Glutamatergic neuron (in vitro differentiated cells): ENCODE measurements around the gene GRIFIN. TPM values are rescaled to one million over a fixed set of nuclear protein-coding genes. Genes with fewer than 3 reads are reported as not detected.

Experiments
- DNase-seq: peaks from one replicate; pipeline ENCODE4 v3.0.0; 2022
- H3K27ac Mint-ChIP-seq: one replicate; pipeline ENCODE4 v1.8.0; 2020; ENCODE audit warnings: mild to moderate bottlenecking, mixed read lengths, inconsistent platforms; ENCODE audit not compliant: unreplicated experiment
- H3K27me3 Mint-ChIP-seq: one replicate; pipeline ENCODE4 v1.8.0; 2020; ENCODE audit warnings: mild to moderate bottlenecking, moderate library complexity, mixed read lengths, inconsistent platforms; ENCODE audit not compliant: unreplicated experiment
- H3K36me3 Mint-ChIP-seq: one replicate; pipeline ENCODE4 v1.8.0; 2020; ENCODE audit warnings: mild to moderate bottlenecking, mixed read lengths, inconsistent platforms; ENCODE audit not compliant: unreplicated experiment
- H3K4me1 Mint-ChIP-seq: one replicate; pipeline ENCODE4 v1.8.0; 2020; ENCODE audit warnings: mild to moderate bottlenecking, low read depth, mixed read lengths, inconsistent platforms; ENCODE audit not compliant: unreplicated experiment
- H3K4me3 Mint-ChIP-seq: one replicate; pipeline ENCODE4 v1.8.0; 2020; ENCODE audit warnings: mild to moderate bottlenecking, mixed read lengths, inconsistent platforms; ENCODE audit not compliant: unreplicated experiment
- H3K9me3 Mint-ChIP-seq: one replicate; pipeline ENCODE4 v1.8.0; 2020; ENCODE audit warnings: mild to moderate bottlenecking, moderate library complexity, mixed read lengths, inconsistent platforms; ENCODE audit not compliant: unreplicated experiment
- total RNA-seq: library from RNA; stranded (reverse); fragmentation: NEBNext Ultra II Directional; extraction: Animal tissue kit (Norgen Biotek cat#: 25700); gene quantifications from one replicate; pipeline ENCODE4 v1.2.1, GENCODE V29; 2021; ENCODE audit not compliant: unreplicated experiment
- TF ChIP-seq, protein P1 (sequence below): fragments of 200-600 bp; sonication (generic); IDR thresholded peaks from one replicate; pipeline ENCODE4 v1.5.0; 2021; ENCODE audit not compliant: partially characterized antibody, unreplicated experiment

Gene GRIFIN
- total RNA-seq, 1 donor from 2014 or later, result not detected

DNA sequence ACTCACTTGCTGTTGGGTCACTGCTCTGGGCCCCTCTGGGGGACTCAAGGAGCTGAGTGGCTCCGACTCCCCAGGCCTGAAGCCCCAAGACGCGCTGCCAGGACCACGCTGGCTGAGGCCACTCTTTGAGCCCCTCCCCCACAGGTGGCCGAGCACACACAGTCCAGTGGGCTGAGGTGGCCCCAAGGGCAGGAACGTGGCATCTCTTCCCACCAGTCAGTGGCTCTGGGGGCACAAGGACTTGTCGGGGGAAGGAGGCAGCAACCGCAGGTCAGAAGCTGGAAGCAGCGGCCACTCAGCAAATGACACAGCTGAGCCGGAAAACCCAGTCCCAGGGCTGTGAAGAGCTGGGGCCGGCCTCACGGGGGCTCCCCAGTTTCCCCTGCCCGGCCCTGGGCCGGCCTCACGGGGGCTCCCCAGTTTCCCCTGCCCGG lies 24.1 kb downstream of the GRIFIN start:
- H3K27me3 Mint-ChIP-seq, result peaks cover 2% of the 10 kb centered on the region

DNA sequence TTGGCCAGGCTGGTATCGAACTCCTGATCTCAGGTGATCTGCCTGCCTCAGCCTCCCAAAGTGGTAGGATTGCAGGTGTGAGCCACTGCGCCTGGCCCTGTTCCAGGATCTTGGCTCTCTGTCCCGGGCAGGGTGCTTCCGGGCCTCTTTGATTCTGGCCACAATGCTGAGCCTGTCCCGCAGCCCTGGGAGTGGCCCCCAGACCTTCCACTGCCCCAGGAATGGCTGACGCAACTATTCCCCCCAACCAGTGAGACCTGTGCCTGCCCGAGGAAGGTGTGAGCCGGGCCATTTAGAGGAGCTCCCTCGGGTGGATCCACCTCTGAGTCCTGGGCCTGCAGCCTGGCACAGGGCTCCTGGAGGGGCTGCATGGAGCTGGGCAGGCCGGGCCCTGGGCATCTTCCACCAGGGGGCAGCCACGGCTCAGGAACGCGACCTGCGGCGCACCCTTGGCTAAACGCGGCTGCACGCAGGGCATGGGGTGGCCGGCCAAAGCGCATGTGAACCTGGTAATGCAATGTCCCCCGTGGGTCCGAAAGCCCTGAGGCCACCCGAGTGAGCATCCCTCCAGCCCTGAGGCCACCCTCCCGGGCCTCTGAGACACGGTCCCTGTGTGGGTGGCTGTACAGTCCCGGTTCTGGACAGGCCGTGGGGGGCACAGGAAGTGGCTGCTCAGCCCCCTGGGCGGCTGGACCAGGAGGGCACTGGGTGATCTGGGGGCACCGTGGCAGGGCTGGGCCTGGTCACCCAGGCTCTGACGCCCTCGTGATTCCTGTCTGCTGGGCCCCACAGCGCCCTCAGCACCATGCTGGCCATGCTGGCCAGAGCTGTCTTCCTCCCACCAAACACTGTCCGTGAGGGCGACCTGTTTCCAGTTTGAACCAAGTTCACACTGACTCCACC lies 24.8 kb downstream of the GRIFIN start:
- peaks cover 2% of the 10 kb centered on the region for H3K27me3 Mint-ChIP-seq
- peak; percentile 94 for DNase-seq
- H3K4me1 Mint-ChIP-seq, result no peaks in the 10 kb centered on the region
- peaks cover 1% of the 10 kb centered on the region for H3K9me3 Mint-ChIP-seq
- TF ChIP-seq, protein P1, sequence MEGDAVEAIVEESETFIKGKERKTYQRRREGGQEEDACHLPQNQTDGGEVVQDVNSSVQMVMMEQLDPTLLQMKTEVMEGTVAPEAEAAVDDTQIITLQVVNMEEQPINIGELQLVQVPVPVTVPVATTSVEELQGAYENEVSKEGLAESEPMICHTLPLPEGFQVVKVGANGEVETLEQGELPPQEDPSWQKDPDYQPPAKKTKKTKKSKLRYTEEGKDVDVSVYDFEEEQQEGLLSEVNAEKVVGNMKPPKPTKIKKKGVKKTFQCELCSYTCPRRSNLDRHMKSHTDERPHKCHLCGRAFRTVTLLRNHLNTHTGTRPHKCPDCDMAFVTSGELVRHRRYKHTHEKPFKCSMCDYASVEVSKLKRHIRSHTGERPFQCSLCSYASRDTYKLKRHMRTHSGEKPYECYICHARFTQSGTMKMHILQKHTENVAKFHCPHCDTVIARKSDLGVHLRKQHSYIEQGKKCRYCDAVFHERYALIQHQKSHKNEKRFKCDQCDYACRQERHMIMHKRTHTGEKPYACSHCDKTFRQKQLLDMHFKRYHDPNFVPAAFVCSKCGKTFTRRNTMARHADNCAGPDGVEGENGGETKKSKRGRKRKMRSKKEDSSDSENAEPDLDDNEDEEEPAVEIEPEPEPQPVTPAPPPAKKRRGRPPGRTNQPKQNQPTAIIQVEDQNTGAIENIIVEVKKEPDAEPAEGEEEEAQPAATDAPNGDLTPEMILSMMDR, result peak; percentile 81
- no peak overlapping the region for H3K27ac Mint-ChIP-seq
- no peaks in the 10 kb centered on the region for H3K36me3 Mint-ChIP-seq
- H3K4me3 Mint-ChIP-seq, result no peak overlapping the region

More for the DNA sequence above, 24.1 kb downstream of the GRIFIN start:
- DNase-seq, result no peak
- TF ChIP-seq, protein P1, result no peak
- Mint-ChIP-seq H3K27ac (no peak overlapping the region), H3K4me1 (no peaks in the 10 kb centered on the region), H3K4me3 (no peak overlapping the region), H3K9me3 (peaks cover 1% of the 10 kb centered on the region), H3K36me3 (no peaks in the 10 kb centered on the region)

DNA sequence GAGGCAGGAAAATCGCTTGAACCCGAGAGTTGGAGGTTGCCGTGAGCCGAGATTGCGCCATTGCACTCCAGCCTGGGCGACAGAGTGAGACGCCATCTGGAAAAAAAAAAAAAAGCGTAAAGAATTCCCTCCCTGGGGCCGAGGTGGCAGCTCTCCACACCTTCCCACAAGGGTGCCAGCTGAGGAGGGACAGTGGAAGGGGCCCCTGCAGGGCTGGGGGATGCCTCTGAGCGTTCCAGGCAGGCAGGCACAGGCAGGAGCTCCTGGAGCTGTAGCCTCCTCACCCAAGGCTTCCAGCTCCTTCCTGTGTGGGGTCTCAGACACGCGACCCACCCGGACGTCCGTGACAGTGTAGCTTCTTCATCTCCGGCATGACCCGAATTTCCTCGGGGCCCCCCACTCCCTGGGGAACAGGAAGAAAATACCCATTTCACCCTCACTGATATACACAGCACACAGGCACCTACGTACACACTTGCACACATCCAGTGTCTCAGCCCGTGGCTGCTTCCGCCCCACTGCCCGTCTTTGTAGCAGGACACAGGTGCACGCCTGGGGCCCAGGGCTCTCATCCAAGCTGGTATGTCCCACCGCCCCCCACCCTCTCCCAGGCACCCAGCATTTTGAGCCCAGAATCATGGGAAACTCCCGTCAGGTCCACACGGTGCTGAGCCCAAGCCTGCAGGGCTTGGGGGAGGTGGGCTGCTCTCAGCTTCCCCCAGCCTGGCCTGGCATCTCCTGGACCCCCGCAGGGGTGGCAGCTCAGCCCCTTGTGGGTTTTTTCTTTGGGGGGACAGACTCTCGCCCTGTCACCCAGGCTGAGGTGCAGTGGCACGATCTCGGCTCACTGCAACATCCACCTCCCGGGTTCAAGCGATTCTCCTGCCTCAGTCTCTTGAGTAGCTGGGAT lies 25.7 kb downstream of the GRIFIN start:
- Mint-ChIP-seq H3K27ac (no peak overlapping the region), H3K4me3 (no peak overlapping the region), H3K27me3 (peaks cover 2% of the 10 kb centered on the region), H3K9me3 (peaks cover 1% of the 10 kb centered on the region), H3K4me1 (no peaks in the 10 kb centered on the region), H3K36me3 (no peaks in the 10 kb centered on the region)
- TF ChIP-seq, protein P1, result no peak
- DNase-seq, result no peak

DNA sequence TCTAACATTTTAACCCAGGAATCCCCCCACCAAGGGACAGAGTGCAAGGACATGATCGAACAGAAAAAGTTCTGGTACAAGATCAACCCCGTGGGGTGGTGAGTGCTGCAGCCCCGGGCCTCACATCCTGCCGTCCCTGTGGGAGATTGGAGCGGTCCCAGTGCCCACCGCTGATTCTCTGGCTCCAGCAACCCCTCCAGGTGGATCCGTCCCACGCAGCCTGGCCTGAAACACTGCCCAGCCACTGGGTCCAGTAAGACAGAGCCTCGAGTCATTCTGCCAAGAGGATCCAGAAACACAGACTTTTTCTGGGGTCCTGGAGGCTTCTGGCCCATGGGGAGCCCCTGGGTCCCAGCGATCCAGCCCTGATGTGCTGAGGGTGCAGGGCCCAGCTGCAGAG lies 29.5 kb downstream of the GRIFIN start:
- no peaks in the 10 kb centered on the region for H3K36me3 Mint-ChIP-seq
- TF ChIP-seq, protein P1, result no peak
- no peaks in the 10 kb centered on the region for H3K27me3 Mint-ChIP-seq
- no peak overlapping the region for H3K27ac Mint-ChIP-seq
- no peak for DNase-seq
- no peak overlapping the region for H3K4me3 Mint-ChIP-seq
- peaks cover 1% of the 10 kb centered on the region for H3K9me3 Mint-ChIP-seq
- H3K4me1 Mint-ChIP-seq, result no peaks in the 10 kb centered on the region
